HepG2 (cell line): ENCODE data around the gene TACO1. TPM values are rescaled to one million over a fixed set of nuclear protein-coding genes. Genes with fewer than 3 reads are reported as not detected.

Experiments used
- AGO2 ChIP-seq: fragments of 200-400 bp; formaldehyde crosslinking; optimal IDR thresholded peaks from 2 replicates; pipeline ENCODE3; 2017; ENCODE audit warnings: mild to moderate bottlenecking, low read depth, low read length, moderate library complexity
- CHD4 ChIP-seq: fragments of 200-600 bp; sonication (generic); IDR thresholded peaks from 2 replicates; pipeline ENCODE4 v1.7.0; 2017; ENCODE audit warnings: mild to moderate bottlenecking, low read length, borderline replicate concordance
- DMAP1 ChIP-seq: IDR thresholded peaks from 2 replicates; pipeline ENCODE4 v1.6.1; 2016
- EHMT2 ChIP-seq: fragments of 200-600 bp; sonication (generic); IDR thresholded peaks from 2 replicates; pipeline ENCODE4 v1.7.0; 2017; ENCODE audit warnings: antibody characterized with exemption, low read depth, low read length, borderline replicate concordance
- ELF3 ChIP-seq: IDR thresholded peaks from 2 replicates; pipeline ENCODE4 v1.6.1; 2016; ENCODE audit warnings: missing genetic modification reagents, missing compliant biosample characterization
- MAFF ChIP-seq: IDR thresholded peaks from 2 replicates; pipeline ENCODE4 v1.6.1; 2011; ENCODE audit warnings: low read depth, low read length, improper control_type of control experiment
- MTA3 ChIP-seq: sonication (generic); formaldehyde crosslinking; IDR thresholded peaks from 2 replicates; pipeline ENCODE4 v1.4.0; 2020; ENCODE audit warnings: missing genetic modification reagents
- NFKBIZ ChIP-seq: IDR thresholded peaks from 2 replicates; pipeline ENCODE4 v1.6.1; 2018; ENCODE audit warnings: missing genetic modification reagents, missing compliant biosample characterization
- NR2F6 ChIP-seq, 2 experiments: IDR thresholded peaks; 2 replicates each; pipeline ENCODE4 v1.6.1; 2016; ENCODE audit warnings: antibody characterized with exemption in 1 of 2, mild to moderate bottlenecking in 1 of 2
- RAD21 ChIP-seq: fragments of 450-650 bp; formaldehyde crosslinking; IDR thresholded peaks from 2 replicates; pipeline ENCODE4 v1.5.0; 2020; ENCODE audit warnings: mild to moderate bottlenecking
- RARG ChIP-seq: sonication (generic); formaldehyde crosslinking; IDR thresholded peaks from 2 replicates; pipeline ENCODE4 v1.4.0; 2020; ENCODE audit warnings: low read depth, mild to moderate bottlenecking, missing genetic modification reagents
- SAP130 ChIP-seq: IDR thresholded peaks from 2 replicates; pipeline ENCODE4 v1.6.1; 2016; ENCODE audit warnings: low read depth
- THAP7 ChIP-seq: sonication (generic); formaldehyde crosslinking; IDR thresholded peaks from 2 replicates; pipeline ENCODE4 v1.8.1; 2023; ENCODE audit warnings: mild to moderate bottlenecking, missing genetic modification reagents
- ZBTB44 ChIP-seq: sonication (generic); formaldehyde crosslinking; IDR thresholded peaks from 2 replicates; pipeline ENCODE4 v1.4.0; 2020; ENCODE audit warnings: missing genetic modification reagents
- ZFP36 ChIP-seq: fragments of 150-350 bp; IDR thresholded peaks from 2 replicates; pipeline ENCODE4 v1.6.1; 2018; ENCODE audit warnings: borderline replicate concordance, low read length, low read depth; ENCODE audit not compliant: partially characterized antibody
- ZNF264 ChIP-seq: sonication (generic); formaldehyde crosslinking; IDR thresholded peaks from 2 replicates; pipeline ENCODE4 v1.4.0; 2020; ENCODE audit warnings: missing genetic modification reagents
- ZNF556 ChIP-seq: sonication (generic); formaldehyde crosslinking; IDR thresholded peaks from 2 replicates; pipeline ENCODE4 v1.4.0; 2020; ENCODE audit warnings: mild to moderate bottlenecking, missing genetic modification reagents, borderline replicate concordance
- ZNF589 ChIP-seq: sonication (generic); formaldehyde crosslinking; conservative IDR thresholded peaks from 2 replicates; pipeline ENCODE4 v1.8.0; 2022; ENCODE audit warnings: mild to moderate bottlenecking, moderate library complexity, missing genetic modification reagents
- ZNF619 ChIP-seq: sonication (generic); formaldehyde crosslinking; IDR thresholded peaks from 2 replicates; pipeline ENCODE4 v1.4.0; 2020; ENCODE audit warnings: mild to moderate bottlenecking, missing genetic modification reagents
- polyA plus RNA-seq, 8 experiments: library from polyadenylated mRNA; depleted of rRNA in 3 of 8; stranded (reverse) in 7 of 8; unstranded in 1 of 8; fragments of >200 nt; fragmentation: Illumina TruSeq in 4 of 8; extraction: Trizol in 4 of 8; gene quantifications; 2 replicates each; pipeline versions ENCODE4 v1.2.1 to v1.2.3, GENCODE V29; 2011 to 2016; ENCODE audit warnings: low read depth in 4 of 8, missing spikeins in 1 of 8, mixed read lengths in 1 of 8; ENCODE audit not compliant: insufficient read depth in 1 of 8
- total RNA-seq, 5 experiments: library from RNA; depleted of rRNA; stranded (reverse); fragments of >200 nt; fragmentation: Illumina TruSeq; extraction: Trizol; gene quantifications; 2 replicates each; pipeline ENCODE4 v1.2.3, GENCODE V29; 2016; ENCODE audit warnings: low read depth in 1 of 5
- TF ChIP-seq, protein P1 (sequence below): sonication (generic); formaldehyde crosslinking; IDR thresholded peaks from 2 replicates; pipeline ENCODE4 v1.5.0; 2020; ENCODE audit warnings: mild to moderate bottlenecking, missing genetic modification reagents, borderline replicate concordance
- TF ChIP-seq, protein P2 (sequence below): sonication (generic); formaldehyde crosslinking; IDR thresholded peaks from 2 replicates; pipeline ENCODE4 v1.8.0; 2023; ENCODE audit warnings: mild to moderate bottlenecking, missing genetic modification reagents
- TF ChIP-seq, protein P3 (sequence below): sonication (generic); formaldehyde crosslinking; IDR thresholded peaks from 2 replicates; pipeline ENCODE4 v1.5.1; 2020; ENCODE audit warnings: missing genetic modification reagents, mild to moderate bottlenecking, borderline replicate concordance

TACO1 gene
- total and polyA plus RNA-seq, 2 of the 13 experiments (the other 11 are each of a cell fraction or from before 2014, with no cell fraction given) = 34.7 to 53.6 TPM

DNA sequence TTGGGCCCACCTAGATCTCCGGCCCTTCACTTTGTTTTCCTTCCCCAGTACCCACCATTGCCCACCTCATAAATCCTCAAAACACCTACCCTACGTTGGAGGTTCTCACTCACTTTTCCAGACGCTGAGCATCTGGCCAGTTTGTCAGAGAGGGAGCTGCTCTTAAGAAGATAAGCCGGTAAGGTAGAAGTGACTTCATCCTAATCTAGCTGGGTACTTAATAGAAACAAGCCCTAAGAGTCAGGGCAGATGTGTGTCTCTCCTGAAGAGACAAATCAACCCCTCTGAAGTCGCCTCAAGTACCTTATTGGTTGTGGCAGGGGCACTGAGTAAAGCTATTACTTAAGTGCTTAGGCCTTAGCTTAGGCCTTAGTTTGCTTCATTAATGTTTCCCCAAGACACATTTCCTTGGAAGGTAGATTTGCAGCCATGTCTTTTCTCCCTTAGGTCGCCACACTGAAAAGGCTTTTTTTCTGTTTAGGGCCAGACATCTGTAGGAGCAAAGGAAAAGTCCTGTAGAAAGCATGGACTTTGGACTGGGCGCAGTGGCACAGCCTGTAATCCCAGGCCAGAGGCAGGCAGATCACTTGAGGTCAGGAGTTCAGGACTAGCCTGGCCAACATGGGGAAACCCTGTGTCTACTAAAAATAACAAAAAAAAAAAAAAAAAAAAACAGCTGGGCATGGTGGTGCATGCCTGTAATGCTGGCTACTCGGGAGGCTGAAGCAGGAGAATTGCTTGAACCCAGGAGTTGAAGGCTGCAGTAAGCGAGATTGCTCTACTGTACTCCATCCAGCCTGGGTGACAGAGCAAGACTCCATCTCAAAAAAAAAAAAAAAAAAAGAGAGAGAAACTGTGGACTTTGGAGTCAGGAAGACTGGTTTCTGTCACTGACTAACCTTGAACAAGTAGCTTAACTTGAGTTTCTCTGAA, 1.0 kb downstream of the TACO1 start (continued):
- TF ChIP-seq AGO2 (peak; percentile 11), MAFF (no peak), ZNF589 (CRISPR knock-in tag) (no peak), ZFP36 (no peak), SAP130 (CRISPR knock-in tag) (peak; percentile 58), ELF3 (no peak), RARG (CRISPR knock-in tag) (no peak), ZNF556 (CRISPR knock-in tag) (no peak), CHD4 (no peak), ZNF264 (CRISPR knock-in tag) (peak; percentile 69; the same call in 1 of the 2 replicates), NFKBIZ (no peak), RAD21 (CRISPR knock-in tag) (no peak), DMAP1 (CRISPR knock-in tag) (0 out of 2 replicates have a peak, but pooled peaks have one; percentile 55), NR2F6 (IDR thresholded peaks at IDR 0.05) (peak; percentile 57; the same call in 1 of the 2 replicates), NR2F6 (CRISPR knock-in tag; IDR thresholded peaks at IDR 0.05) (peak; percentile 46; the same call in 1 of the 2 replicates), MTA3 (CRISPR knock-in tag) (no peak), ZBTB44 (CRISPR knock-in tag) (no peak), EHMT2 (no peak), ZNF619 (CRISPR knock-in tag) (no peak), THAP7 (CRISPR knock-in tag) (no peak)
- TF ChIP-seq, protein P1, sequence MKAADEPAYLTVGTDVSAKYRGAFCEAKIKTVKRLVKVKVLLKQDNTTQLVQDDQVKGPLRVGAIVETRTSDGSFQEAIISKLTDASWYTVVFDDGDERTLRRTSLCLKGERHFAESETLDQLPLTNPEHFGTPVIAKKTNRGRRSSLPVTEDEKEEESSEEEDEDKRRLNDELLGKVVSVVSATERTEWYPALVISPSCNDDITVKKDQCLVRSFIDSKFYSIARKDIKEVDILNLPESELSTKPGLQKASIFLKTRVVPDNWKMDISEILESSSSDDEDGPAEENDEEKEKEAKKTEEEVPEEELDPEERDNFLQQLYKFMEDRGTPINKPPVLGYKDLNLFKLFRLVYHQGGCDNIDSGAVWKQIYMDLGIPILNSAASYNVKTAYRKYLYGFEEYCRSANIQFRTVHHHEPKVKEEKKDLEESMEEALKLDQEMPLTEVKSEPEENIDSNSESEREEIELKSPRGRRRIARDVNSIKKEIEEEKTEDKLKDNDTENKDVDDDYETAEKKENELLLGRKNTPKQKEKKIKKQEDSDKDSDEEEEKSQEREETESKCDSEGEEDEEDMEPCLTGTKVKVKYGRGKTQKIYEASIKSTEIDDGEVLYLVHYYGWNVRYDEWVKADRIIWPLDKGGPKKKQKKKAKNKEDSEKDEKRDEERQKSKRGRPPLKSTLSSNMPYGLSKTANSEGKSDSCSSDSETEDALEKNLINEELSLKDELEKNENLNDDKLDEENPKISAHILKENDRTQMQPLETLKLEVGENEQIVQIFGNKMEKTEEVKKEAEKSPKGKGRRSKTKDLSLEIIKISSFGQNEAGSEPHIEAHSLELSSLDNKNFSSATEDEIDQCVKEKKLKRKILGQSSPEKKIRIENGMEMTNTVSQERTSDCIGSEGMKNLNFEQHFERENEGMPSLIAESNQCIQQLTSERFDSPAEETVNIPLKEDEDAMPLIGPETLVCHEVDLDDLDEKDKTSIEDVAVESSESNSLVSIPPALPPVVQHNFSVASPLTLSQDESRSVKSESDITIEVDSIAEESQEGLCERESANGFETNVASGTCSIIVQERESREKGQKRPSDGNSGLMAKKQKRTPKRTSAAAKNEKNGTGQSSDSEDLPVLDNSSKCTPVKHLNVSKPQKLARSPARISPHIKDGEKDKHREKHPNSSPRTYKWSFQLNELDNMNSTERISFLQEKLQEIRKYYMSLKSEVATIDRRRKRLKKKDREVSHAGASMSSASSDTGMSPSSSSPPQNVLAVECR = no peak
- TF ChIP-seq, protein P2, sequence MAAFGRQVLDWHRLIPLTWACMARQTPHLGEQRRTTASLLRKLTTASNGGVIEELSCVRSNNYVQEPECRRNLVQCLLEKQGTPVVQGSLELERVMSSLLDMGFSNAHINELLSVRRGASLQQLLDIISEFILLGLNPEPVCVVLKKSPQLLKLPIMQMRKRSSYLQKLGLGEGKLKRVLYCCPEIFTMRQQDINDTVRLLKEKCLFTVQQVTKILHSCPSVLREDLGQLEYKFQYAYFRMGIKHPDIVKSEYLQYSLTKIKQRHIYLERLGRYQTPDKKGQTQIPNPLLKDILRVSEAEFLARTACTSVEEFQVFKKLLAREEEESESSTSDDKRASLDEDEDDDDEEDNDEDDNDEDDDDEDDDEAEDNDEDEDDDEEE (CRISPR knock-in tag) = no peak
- TF ChIP-seq, protein P3, sequence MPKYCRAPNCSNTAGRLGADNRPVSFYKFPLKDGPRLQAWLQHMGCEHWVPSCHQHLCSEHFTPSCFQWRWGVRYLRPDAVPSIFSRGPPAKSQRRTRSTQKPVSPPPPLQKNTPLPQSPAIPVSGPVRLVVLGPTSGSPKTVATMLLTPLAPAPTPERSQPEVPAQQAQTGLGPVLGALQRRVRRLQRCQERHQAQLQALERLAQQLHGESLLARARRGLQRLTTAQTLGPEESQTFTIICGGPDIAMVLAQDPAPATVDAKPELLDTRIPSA (CRISPR knock-in tag) = no peak
